HG03469 (cell line): ENCODE measurements around the gene OR5AN1.
"Not testable (repeated sequence)": the region's sequence is repeated elsewhere in the genome, so short reads cannot be mapped to it uniquely, and the experiment has no call there.

Source experiments
- ATAC-seq: cut with Tn5 transposase; IDR thresholded peaks from one replicate; pipeline ENCODE4 v1.9.1; 2021; ENCODE audit warnings: mild to moderate bottlenecking, moderate library complexity, moderate number of reproducible peaks; ENCODE audit not compliant: unreplicated experiment

Gene OR5AN1, protein sequence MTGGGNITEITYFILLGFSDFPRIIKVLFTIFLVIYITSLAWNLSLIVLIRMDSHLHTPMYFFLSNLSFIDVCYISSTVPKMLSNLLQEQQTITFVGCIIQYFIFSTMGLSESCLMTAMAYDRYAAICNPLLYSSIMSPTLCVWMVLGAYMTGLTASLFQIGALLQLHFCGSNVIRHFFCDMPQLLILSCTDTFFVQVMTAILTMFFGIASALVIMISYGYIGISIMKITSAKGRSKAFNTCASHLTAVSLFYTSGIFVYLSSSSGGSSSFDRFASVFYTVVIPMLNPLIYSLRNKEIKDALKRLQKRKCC

DNA sequence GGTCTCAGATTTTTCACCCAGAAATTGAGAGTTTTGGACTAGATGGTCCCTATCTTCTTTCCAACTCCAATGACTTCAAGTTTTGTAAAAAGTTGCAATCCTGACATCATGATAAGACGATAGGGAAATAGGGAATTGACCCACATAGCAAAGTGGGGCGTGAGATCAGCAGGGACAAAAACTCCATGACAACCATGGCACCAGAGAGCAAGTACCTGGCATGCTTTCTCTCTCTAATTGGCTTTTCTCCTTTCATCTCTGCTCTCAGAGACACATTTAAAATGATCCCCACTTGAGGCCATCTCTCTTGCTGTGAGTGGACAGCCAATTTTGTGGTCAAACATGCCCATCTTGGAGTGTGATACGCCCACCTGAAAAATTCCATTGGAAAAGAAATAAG, at the start of gene OR5AN1:
Gene OR5AN1, plus strand, starts transcription at position 301 of the 400 bp plus-strand sequence. CDS start 5,564 bp downstream, outside the sequence.
- no peak for ATAC-seq

GRCh38 chr11:59335001-59335400, 23.7 kb upstream of the OR5AN1 start:
- no peak for ATAC-seq

DNA sequence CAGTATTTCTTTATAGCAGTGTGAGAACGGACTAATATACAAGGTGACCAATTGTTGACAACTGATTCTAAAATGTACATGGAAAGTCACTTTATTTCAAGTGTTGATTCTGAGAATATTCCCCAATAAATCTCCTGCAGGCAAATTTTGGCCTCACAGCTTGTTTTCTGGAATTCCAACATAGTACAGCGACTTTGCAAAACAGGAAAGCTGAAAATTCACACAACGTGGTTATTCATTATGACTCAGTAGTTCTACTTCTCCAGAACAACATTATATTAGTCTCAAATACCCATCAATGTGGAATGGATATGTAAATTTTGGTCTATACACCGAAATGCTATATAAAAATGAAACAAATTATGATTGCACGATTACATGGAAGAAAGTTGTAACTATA, 22.5 kb upstream of the OR5AN1 start:
- no peak for ATAC-seq

DNA sequence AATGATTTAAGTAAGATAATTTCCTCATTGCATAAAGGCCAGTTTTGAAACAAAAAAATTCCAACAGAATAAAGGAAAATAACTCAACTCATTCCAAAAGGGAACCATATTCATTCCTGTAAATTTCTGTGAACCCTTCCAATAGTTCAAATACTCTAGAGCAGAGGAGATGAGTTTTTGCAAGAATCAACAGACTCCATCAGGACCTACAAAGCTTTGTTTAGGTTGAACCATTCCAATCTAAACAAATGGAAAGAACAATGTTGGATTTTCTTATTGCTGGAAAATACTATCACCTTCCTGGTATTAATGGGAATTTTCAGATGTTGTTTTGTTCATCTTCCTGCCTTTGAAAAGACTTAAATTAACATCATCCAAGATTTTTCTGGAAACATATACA, 21.8 kb upstream of the OR5AN1 start:
- ATAC-seq: no peak

- not testable (repeated sequence) for ATAC-seq
Observed at GRCh38 chr11:59349657-59350056, 9.0 kb upstream of the OR5AN1 start.

DNA sequence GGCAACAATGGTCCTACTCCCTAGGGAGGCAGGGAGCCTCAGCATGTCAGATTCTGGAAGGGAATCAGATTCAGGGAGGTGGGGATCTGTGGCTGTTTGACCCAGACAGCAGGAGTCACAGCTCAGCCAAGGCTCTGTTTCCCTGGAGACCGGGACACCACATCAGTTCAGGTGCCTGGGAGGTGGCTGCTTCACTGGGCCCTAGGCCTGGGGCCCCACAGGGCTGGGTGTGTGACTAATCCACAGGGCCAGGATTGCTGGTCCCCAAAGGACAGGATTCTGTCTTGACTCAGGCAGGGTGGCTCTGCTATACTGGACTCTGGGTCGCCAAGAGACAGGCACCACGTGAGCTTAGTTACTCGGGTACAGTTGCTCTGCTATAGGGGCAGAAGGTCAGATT, 3.5 kb upstream of the OR5AN1 start:
- no peak for ATAC-seq

DNA sequence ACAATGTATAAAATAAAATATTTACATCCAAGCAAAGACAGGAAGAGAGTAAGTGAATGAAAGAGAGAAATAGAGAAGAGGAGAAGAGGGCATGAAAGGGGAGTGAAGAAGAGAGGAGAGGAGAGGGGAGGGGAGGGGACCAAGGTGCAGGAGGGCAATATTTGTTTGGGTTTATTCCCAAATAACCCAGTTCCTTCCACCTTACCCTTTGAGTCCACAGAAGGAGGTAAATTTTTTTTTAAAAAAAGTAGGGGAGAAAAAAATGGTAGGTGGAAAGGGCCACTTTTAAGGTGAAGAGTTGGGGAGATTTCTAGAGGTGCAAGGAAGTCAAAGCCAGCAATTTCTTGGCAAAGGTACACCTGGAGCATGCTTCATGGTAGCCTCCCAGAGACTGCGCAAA, 2.1 kb upstream of the OR5AN1 start:
- no peak for ATAC-seq

- ATAC-seq: no peak
Observed at GRCh38 chr11:59358020-59358419, 675 bp upstream of the OR5AN1 start.

GRCh38 chr11:59365232-59366018, 6.7 kb downstream of the OR5AN1 start:
- no peak for ATAC-seq

DNA sequence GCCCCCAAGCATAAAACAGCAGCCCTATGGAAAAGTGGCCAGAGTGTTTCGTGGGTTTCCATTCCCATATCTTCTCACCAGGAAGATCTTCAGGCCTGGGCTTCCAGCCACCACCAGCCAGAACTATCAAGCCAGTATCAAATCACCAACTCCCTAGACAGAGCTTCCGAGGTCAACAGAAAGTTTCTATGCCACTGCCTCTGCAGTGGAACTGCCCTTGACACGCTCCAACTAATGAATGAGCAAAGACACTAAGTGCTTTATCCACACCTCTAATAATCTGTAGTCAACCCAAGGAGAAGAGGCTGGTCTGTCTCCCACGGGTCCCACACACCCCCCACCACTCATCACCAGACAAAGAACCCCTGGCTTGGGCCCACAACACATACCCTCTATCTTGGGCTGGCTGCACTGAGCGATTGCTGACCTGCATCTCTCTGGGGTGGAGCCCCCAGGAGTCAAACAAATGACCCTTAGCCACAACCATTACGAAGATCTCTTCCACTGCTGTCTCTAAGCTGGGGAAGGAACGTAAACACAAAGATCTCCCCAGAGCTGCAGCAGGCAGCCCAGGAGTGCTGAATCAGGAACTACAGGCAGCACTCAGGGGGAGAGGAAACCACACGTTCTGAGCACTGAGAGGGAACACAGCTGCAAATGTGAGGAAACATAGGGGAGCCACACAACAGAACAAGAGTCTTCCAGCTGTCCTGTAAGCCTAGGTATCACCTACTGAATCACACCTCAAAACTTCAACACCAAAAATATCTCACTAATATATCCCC, 9.7 kb downstream of the OR5AN1 start:
- ATAC-seq: no peak

- not testable (repeated sequence) for ATAC-seq
Observed at GRCh38 chr11:59372324-59372723, 13.6 kb downstream of the OR5AN1 start.

- ATAC-seq: peak; percentile 96
Observed at GRCh38 chr11:59380263-59381059, 21.8 kb downstream of the OR5AN1 start.

DNA sequence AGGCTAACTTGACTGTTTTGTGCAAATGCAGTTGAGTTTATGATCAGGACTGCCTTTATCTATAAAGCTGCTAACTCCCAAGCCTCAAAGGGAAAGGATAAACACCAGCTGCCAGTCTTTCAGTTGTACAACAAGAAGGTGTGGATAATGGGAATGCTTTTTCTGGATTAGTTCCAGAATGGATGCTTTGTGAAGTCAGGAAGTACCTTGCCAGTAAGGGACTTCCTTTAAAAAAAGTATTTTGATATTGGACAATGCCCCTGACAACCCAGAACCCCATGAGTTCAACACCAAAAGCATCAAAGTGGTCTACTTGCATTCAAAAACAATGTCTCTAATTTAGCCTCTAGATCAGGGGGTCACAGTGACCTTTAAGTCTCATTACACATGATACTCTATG, 35.5 kb downstream of the OR5AN1 start:
- ATAC-seq: no peak

DNA sequence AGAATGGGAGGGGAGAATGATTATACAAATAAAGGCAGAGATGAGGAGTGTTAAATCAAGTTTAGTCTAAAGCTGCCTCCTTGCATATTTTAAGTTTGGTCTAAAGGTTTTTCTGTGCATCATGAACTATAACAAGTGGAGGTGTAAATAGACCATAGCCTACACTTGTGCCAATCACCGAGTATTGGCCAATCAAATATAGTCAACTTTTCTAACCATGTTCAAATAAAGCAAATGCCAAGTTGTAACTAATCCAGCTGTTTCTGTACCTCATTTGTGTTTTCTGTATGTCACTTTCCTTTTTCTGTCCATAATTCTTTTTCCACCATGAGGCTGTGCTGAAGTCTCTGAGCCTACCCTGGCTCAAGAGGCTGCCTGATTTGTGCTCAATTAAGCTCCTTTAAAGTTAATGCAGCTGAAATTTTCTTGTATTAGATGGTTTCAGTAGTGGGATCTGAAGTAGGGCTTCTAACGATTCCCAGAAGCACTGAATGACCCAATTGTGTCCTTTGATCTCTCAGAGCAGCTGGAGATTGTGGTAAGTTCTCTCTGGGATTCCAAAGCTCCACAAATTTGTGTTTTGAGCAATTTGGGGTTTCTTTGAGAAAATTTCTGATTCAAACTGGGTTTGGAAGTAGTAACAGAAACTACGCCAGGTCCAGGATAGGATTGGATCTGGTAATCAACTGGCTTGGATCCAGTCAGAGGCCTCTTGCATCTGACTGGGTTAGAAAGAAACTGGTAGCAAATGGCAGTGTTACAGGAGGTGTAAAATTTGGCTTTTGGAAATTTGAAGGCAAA, 42.0 kb downstream of the OR5AN1 start:
- ATAC-seq: no peak

- no peak for ATAC-seq
Observed at GRCh38 chr11:59401262-59401552, 42.5 kb downstream of the OR5AN1 start.

DNA sequence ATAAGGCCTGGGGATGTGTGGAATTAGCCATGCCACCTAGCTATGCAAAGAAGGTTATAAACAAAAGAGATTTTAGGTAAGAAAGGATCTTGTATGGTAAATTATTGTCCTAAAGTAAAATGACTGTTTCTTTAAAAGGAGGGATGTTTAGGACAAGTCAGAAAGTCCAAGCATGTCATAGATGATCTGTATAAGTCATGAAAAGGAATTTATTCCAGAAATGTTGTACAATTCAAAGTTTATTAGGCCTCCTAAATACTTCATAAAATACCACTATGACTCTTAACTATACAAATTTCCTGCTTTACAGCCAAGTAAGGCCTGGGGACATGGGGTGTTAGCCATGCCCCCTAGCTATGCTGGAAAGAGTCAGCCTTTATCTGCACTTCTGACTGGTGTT, 44.9 kb downstream of the OR5AN1 start:
- no peak for ATAC-seq

- ATAC-seq: no peak
Observed at GRCh38 chr11:59413646-59414045, 55.0 kb downstream of the OR5AN1 start.

- ATAC-seq: no peak
Observed at GRCh38 chr11:59415111-59415510, 56.4 kb downstream of the OR5AN1 start.

- no peak for ATAC-seq
Observed at GRCh38 chr11:59416613-59417012, 57.9 kb downstream of the OR5AN1 start.

DNA sequence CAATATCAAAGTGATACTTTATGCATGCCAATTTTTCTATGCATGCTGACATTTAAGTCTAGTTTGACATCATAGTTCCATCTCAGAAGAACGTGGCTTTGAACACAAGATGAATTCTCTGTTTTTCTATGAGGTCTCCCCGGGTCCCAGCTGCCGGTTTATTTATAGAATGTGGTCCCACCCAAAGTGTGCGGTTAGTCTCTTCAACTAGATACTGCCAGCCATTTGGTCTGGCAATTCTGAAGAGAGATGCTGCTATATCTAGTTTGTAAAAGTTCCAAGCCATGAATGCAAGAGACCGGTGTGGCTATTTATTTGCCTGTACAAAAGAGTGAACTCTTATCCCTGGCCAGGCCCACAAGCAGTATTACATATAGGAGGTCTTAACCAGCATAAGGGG, 58.3 kb downstream of the OR5AN1 start:
- no peak for ATAC-seq
